ENCODE results near the gene IL11.

The IL11 gene

DNA sequence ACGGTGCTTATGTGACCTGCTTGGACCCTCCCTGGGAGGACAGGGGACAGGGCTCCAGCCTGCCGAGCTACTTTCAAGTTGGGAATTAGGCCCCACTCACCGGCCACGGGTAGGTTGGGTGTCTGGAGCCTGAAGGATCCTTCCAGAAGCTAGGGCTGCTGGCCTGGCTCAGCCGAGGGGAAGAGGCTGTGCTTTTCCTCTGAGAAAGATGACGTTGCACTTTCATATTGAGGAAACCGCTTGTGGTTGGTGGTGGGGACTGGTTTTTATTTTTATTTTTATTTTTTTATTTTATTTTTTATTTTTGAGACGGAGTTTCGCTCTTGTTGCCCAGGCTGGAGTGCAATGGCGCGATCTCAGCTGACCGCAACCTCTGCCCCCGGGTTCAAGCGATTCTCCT is 45.1 kb downstream of the IL11 start, which contains the start of gene TMEM150B:
Gene TMEM150B (minus strand): TSS at position 170 of the 400 bp plus-strand sequence. CDS start 4,305 bp downstream, outside the sequence.
- Histone ChIP-seq H3K27me3 (replicated peaks; ENCODE audit: control insufficient read depth, insufficient read depth, low read length) (no peaks in the 10 kb centered on the region), H3K36me3 (ENCODE audit: control insufficient read depth, insufficient read depth, low read length) (no peaks in the 10 kb centered on the region), H3K4me3 (replicated peaks; ENCODE audit: low read depth, low read length) (no peak within 1 kb of the TSS)
- DNase-seq (ENCODE audit: extremely low read depth, insufficient read length): no peak
- TF ChIP-seq, protein P1, sequence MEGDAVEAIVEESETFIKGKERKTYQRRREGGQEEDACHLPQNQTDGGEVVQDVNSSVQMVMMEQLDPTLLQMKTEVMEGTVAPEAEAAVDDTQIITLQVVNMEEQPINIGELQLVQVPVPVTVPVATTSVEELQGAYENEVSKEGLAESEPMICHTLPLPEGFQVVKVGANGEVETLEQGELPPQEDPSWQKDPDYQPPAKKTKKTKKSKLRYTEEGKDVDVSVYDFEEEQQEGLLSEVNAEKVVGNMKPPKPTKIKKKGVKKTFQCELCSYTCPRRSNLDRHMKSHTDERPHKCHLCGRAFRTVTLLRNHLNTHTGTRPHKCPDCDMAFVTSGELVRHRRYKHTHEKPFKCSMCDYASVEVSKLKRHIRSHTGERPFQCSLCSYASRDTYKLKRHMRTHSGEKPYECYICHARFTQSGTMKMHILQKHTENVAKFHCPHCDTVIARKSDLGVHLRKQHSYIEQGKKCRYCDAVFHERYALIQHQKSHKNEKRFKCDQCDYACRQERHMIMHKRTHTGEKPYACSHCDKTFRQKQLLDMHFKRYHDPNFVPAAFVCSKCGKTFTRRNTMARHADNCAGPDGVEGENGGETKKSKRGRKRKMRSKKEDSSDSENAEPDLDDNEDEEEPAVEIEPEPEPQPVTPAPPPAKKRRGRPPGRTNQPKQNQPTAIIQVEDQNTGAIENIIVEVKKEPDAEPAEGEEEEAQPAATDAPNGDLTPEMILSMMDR (IDR thresholded peaks at IDR 0.05; ENCODE audit: insufficient read depth, low read length, poor library complexity, severe bottlenecking): no peak

DNA sequence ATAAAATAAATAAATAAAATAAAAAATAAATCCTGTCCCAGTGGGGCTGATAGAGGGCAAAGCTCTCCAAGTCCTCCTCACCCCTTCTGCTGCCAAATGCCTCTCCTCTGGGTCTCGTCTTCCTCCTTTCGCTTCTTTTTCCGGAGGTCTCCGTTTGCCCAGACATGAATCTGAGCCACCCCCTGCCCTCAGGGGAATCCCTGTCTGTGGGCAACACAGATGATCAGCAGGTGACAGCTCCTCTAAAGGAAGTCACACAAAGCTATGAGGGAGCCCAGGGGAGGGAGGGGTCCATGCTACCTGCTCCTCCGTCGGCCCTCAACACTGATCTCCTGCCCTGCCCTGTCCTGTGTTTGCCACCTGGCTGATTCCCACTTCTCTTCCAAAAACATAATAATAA is 45.6 kb downstream of the IL11 start:
- no peak for DNase-seq (ENCODE audit: extremely low read depth, insufficient read length)
- Histone ChIP-seq H3K4me3 (replicated peaks; ENCODE audit: low read depth, low read length) (no peak overlapping the region), H3K36me3 (ENCODE audit: control insufficient read depth, insufficient read depth, low read length) (no peaks in the 10 kb centered on the region), H3K27me3 (replicated peaks; ENCODE audit: control insufficient read depth, insufficient read depth, low read length) (no peaks in the 10 kb centered on the region)
- TF ChIP-seq, protein P1 (IDR thresholded peaks at IDR 0.05; ENCODE audit: insufficient read depth, low read length, poor library complexity, severe bottlenecking): no peak

DNA sequence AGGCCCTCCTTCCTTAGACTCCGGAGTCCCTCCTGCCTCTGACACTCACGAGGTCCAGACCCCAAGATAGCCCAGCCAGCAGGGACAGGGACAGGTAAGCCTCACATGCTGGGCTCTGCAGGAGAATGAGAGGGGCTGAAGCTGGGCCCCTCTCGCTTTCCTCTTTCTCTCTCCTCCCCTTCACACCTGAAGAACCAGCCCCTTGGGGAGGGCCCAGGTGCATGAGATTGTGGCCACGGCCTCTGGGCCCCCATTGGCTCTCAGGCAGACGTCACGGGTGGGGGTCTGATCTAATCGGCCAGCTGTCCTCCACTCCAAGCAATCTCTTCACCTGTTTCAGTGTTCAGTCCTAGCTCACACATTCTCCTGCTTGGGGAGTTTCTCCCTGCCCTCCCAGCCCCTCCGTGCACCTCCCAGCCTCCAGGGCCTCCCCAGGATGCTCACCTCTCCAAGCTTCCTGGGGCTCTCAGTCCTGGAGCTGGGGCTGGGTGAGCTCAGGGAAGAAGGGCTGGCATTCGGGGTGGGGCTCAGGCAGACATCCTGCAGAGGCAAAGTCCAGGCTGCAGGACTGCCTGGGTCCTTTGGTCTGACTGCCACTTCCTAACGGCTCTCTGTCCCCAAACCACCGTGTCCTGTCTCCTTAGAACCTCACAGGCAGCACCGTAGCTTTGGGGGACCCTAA is 47.9 kb downstream of the IL11 start:
- TF ChIP-seq, protein P1 (IDR thresholded peaks at IDR 0.05; ENCODE audit: insufficient read depth, low read length, poor library complexity, severe bottlenecking): no peak

DNA sequence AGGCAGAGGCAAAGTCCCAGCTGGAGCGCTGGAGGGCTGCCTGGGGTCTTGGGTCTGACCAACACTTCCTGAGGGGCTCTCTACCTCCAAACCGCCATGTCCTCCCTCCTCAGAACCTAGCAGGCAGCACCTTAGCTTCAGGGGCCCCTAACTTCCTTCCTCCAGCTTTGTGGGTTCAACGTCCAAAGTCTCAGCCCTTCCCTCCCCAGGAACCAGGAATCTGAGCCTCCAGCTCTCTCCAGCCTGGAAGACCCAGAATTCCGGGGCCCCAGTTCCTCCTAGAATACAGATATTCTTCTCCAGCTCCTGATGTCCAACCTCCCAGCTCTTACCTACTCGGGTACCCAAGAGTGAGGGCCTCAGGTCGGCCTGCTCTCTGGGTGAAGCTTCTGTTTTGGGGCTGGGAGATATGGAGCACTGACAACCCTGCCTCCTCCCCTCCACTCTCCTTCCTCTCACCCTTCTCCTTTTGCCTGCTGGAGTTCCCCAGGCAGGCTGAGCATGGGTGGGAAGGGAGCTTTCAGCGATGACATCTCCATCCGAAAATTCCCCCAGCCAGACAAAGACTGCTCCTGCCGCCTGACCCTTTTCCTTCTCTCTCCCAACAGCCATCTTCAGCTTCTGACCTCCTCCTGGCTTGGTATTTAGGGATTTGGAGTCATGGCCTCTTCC is 48.7 kb downstream of the IL11 start:
- DNase-seq (ENCODE audit: extremely low read depth, insufficient read length): no peak
- no peaks in the 10 kb centered on the region for H3K27me3 ChIP-seq (replicated peaks; ENCODE audit: control insufficient read depth, insufficient read depth, low read length)
- TF ChIP-seq, protein P1 (IDR thresholded peaks at IDR 0.05; ENCODE audit: insufficient read depth, low read length, poor library complexity, severe bottlenecking): no peak
- H3K4me3 ChIP-seq (replicated peaks; ENCODE audit: low read depth, low read length): no peak overlapping the region
- no peaks in the 10 kb centered on the region for H3K36me3 ChIP-seq (ENCODE audit: control insufficient read depth, insufficient read depth, low read length)

More for the DNA sequence above, 47.9 kb downstream of the IL11 start:
- Histone ChIP-seq H3K27me3 (replicated peaks; ENCODE audit: control insufficient read depth, insufficient read depth, low read length) (no peaks in the 10 kb centered on the region), H3K36me3 (ENCODE audit: control insufficient read depth, insufficient read depth, low read length) (no peaks in the 10 kb centered on the region), H3K4me3 (replicated peaks; ENCODE audit: low read depth, low read length) (no peak overlapping the region)
- no peak for DNase-seq (ENCODE audit: extremely low read depth, insufficient read length)

DNA sequence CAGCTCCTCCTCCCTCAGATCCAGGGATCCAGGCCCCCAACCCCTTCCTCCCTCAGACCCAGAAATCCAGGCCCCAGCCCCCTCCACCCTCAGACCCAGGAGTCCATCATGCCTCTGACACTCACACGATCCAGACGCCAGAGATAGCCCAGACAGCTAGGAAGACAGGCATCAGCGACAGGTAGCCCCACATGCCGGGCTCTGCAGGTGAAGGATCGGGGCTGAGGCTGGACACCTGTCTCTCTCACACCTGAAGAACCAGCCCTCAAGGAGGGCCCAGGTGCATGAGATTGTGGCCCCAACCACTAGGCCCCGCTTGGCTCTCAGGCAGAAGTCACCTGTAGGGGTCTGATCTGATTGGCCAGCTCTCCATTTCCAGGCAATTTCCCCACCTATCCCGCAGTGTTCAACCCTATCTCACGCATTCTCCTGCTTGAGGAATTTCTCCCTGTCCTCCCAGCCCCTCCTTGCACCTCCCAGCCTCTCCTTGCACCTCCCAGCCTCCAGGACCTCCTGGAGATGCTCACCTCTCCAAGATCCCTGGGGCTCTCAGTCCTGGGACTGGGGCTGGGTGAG is 49.3 kb downstream of the IL11 start:
- TF ChIP-seq, protein P1 (IDR thresholded peaks at IDR 0.05; ENCODE audit: insufficient read depth, low read length, poor library complexity, severe bottlenecking): no peak
- Histone ChIP-seq H3K27me3 (replicated peaks; ENCODE audit: control insufficient read depth, insufficient read depth, low read length) (no peaks in the 10 kb centered on the region), H3K4me3 (replicated peaks; ENCODE audit: low read depth, low read length) (no peak overlapping the region), H3K36me3 (ENCODE audit: control insufficient read depth, insufficient read depth, low read length) (no peaks in the 10 kb centered on the region)
- DNase-seq (ENCODE audit: extremely low read depth, insufficient read length): no peak
